HT-29 (cell line): ENCODE measurements around the gene BATF3. TPM values are rescaled to one million over a fixed set of nuclear protein-coding genes. Genes with fewer than 3 reads are reported as not detected.

Experiments
- DNase-seq: peaks from one replicate; pipeline ENCODE4 v3.0.0-alpha.2; 2015; ENCODE audit warnings: low spot score
- total RNA-seq: library from RNA; depleted of rRNA; stranded (reverse); fragments of >200 nt; shearing (Covaris generic); gene quantifications from 2 replicates; pipeline ENCODE4 v1.2.3, GENCODE V29; 2014

The BATF3 gene
- total RNA-seq, 1 experiment from 2014 or later = 0.23 TPM

DNA sequence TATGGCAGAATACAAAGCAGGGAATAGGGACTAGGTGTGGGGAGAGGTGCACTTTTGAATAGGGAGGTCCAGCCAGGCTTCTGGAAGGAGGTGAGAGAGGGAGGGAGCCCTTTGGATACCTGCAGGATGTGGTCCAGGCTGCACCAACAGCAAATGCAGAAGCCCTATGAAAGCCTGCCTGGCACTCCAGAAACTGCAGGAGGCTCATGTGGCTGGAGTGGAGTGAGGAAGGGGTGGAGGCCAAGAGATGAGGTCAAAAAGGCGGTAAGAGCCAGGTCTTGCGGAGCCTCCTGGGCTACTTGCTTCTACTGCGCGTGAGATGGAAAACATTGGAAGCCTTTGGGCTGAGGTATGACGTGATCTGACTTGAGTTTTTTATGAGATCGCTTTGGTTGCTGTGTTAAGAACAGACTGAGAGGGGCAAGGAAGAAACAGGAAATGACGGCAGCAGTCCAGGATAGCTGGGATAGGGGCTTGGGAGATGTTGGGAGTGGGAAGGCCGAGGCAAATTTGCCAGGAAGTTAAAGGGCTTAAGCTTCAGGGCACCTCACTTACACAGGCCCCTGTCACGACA, 4.4 kb upstream of the BATF3 start:
- no peak for DNase-seq

DNA sequence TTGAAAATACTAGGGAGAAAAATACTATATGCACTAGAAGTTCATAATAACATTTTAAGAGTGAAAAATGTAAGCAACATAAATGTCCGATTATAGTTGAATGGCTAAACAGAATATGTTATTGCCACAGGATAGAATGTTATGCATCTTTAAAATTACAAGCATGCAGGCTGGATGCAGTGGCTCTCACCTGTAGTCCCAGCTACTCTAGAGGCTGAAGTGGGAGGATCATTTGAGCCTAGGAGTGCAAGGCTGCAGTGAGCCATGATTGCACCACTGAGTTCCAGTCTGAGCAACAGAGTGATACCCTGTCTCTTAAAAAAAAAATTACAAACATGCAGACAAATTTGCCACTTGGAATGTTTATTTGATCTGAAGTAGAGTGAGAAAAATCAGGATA, 3.0 kb upstream of the BATF3 start:
- no peak for DNase-seq

DNA sequence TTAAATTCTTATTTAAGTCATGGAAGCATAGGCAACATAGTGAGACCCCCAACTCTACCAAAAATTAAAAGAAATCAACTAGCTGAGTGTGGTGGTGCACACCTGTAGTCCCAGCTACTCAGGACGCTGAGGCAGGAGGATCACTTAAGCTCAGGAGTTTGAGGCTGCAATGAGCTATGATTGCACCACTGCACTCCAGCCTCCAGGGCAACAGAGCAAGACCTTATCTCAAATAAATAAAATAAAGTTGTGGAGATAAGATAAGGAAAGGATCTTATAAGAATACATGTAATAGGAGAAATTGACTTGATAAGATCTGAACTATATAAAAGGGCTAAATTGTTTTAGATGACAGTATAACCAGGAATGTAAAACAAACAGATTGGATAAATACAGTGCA, 2.3 kb upstream of the BATF3 start:
- DNase-seq = no peak

DNA sequence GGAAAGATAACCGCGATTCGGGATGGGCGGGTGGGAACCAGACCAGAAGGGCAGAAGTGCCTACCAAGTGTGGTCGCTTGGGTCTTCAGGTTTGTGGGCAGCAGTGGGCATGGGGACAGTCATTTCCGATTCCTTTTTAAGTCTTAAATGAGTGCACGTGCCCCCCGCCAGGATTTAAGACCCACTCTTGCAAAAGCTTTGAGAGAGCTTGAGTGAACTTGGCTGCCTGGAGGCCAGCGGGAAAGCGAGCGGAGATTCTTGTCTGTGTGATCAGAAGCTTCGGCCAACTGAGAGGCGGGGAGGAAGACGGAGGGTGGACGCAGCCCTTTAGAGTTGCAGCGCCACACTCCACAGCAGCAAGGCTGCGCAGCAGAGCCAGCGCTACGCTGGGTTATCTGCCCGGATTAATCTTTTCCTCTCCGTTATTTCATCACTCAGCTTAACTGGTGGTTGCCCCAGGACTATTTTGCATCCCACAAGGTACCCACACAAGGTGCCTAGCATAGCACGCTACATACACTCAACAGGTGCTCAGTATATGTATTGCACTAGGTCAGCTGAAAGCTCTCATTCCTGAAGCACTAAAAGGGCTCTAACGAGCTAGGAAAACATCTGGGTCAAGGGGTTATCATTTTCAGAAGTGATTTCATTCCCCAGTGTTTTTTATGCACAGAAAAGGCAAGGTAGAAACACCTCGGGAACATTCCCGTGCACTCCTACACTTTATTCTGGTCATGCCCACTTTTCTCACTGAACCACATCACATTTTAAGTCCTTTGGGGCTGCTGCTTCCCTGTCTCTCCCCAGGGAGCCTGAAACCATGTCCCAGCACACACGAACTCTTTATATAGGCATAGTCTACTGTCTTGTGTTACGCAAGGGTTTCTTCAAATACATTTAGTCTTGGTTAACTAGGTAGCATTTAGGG, 1.5 kb upstream of the BATF3 start:
- no peak for DNase-seq

DNA sequence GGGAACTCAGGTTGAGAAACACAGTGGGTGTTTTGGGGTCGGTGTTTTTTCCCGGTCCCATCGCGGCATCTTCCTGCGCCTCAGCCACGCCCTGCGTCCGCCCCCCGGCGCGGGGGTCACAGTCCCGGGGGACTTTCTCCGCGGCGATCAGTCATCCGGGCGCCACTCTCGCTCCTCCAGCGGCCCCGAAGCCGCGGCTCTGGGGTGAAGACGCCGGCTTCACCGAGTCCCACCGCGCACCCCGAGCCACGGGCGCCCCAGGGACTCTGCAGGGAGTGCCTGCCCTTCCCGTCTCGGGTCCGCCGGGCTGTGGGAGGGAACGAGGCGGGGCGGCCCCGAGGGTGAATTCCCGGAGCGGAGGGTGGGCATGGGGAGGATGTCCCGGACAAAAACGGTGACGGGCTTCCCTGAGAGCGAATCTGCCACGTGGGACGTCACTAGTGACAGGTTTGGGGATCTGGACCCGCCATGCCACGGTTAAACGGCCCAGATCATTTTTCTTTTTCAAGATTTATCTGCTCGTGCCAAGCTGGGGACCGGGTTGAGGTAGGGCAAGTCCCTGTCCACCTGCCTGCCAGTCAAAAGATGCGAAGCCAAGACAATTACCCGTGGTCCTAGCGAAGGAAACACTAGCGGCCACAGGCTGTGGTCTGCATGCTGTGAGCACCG, 717 bp upstream of the BATF3 start:
- DNase-seq = no peak

DNA sequence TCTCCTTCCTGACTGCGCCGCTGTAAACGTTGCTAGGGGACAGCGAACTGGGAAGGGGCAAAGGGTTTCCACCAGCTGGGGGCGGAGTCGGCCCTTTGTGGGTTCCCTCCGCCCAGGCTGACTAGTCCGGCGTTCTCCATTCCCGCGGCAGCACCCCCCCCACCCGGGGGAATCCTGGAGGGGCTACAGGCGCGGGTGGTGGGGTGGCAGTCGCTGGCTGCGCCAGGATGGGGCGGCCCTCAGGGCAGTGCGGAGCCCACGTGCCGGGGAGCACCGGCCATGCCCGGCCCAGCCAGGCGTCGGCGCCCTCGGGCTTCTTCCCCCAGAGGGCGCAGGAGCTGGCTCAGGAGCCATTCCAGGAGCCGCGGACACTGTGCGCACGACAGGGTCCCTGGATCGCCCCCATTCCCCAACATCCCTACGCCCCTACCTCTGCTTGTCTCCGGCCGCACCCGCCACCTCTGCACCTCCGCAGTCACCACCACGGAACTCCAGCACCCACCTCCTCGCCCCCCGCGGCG, 476 bp downstream of the BATF3 start:
- peak; percentile 50 for DNase-seq

DNA sequence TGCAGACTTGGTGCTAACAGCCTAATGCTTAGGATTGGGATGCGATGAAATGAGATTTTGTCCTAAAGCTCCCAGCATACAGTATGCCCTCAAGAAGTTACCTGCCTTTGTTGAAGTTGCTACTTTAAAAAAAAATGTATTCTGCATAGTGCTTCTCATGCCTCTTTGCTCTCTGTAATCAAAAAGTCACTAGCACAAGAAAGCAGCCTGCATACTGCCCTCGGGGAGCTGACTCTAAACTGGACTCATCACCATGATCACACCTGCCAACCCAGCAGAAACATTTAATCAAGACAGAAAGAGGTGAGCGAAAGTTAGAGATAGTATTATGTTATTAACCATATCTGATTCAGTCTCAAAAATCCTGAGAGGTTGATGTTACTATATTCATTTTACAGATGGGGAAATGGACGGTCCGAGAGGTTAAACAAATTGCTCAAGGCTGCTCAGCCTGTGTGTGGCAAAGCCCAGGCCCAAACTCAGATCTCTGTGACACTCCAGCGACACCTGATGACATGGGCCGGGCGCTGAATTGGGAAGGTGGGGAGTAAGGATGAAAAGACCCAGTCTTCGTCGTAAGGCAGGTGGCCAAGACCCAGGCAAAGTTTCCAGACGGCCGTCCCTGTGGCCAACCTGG, 1.1 kb downstream of the BATF3 start:
- DNase-seq = no peak

DNA sequence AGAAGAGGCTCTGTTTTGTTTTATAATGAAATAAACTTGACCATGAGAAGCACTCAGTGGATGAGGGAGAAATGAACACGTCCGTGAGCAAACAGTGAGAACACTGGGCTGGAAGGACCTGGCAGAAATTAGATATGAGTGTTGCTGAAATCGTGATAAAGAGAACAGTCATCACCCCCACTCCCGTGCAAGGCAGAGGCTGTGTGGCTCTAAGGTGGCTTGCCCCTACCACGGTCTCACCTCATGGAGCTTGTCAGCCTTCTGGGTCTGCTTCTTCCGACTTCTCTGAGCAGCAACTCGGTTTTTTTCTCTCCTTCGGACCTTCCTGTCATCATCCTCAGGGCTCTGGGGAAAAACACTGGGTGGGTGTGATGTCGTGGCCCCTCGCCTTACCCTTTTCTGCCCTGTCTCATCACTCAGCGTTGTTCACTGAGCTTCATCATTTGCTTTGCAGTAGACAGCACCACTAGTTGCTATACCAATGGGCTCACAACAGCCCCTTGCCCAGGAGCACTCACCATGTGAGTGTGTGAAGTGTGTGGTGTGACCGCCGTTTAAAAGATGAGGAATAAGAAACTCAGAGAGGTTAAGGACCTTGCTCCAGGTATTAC, 2.8 kb downstream of the BATF3 start:
- no peak for DNase-seq

DNA sequence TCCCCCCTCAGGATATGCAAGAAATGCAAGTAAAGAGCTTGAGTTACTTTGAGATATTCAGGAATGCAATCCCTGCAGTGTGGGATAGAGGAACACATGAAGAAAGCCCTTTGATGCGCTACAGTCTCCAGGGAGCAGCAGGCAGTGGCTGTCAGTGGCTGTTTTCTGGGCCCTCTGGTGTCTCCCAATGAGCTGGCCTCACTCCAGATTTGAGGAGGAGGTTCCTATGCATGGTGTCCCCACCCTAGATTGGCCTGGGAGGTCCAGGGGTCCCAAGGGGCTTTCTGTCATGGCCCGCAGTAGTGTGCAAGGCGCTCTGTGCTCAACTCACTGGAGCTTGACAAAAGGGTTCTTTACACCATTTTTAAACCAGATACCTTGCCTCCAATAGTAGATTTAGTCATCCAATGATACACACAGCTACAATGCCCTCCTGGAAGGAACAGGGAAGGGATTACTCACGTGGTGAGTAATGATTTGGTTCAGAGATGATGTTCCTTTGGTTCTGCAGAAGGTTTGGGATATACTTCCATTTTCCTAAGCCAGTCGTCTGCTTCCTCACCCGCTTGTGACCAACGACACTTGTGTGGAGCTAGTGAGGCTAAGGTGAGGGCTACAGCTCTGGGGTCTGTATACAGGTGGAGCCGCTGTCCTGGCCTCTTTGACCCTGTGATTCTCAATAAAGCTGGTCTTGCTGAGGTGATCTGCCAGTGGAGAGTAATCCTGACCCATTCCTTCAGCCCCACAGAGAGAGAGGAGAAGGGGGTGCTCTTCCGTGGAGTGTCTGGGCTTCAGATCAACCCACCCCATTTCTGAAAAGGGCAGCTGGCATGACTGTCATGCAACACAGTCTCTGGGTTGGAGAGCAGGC, 6.6 kb downstream of the BATF3 start:
- no peak for DNase-seq

DNA sequence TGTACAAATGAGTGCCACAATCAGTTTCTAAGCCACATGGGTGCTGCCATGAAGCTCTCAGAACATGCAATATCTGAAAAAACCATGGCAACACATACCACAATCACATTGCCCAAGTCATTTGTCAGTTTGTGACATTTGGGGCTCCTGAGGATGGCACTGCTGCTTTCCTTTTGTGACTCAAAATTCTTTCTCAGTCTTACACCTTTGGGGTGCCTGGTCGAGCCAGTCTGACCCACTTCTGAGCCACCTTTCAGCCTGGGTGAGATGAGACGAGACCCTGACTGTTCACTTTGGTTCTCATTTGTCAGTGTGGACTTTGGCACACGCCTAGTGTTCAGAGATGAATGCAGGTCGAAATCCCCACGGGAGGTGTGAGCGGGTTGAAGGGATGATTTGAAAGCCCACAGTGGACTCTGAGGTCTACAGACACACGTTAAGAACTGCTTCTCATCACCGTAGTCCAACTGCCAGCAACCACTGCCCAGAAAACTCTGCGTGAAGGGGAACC, 8.0 kb downstream of the BATF3 start:
- no peak for DNase-seq

DNA sequence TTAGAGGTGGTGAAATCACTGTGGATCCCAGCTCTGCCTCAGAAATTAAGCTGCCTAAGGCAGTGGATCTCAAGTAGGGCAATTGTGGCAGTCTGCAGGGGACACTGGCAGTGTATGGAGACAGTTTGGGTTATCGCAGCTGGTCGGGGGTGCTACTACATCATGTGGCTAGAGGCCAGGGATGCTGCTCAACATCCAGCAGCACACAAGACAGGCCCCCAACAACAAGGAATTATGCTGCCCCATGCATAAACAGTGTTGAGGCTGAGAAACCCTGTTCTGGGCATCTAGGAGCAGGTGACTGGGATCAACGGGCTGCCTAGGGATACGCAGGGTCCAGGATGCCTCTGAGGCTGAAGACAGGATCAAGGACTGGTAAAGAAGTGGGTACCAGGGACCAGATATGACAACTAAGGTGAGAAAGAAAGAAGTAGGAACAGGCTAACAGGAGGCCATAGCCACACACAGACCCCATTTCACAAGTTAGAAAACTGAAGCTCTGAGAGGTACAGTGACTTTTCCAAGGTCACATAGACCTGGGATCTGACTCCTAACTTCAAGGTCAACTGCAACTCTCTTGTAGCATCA, 8.7 kb downstream of the BATF3 start:
- DNase-seq = no peak

DNA sequence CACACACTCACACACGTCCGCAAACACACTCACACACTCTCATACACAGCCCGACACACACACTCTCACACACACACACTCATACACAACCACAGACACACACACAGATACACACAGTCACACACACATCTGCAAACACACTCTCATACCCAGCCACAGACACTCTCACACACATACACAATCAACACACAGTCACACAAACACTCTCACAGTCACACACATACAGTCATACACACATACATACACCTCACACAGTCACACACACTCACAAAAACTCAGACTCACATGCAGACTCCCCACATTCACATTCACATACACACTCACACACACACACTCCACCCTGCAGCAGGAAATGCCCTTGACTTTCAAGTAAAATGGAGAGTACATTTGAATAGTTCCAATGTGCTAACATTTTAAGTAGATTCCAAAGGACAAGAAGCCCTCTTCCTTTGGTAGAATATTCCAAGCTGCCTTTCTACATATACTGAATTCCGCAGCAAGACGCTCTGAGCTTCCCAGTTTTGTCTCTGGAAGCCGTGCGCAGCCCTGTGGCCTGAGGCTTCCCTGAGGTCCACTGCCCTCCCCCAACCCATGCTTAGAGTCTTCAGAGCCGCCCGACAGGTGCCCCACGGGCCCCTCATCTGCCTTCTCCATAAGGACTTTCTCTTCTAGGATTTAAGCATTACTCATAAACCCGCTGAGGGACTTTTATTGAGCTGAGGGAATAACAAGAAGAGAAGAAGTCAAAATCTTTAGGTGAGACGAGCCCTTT, 9.7 kb downstream of the BATF3 start:
- DNase-seq = no peak

DNA sequence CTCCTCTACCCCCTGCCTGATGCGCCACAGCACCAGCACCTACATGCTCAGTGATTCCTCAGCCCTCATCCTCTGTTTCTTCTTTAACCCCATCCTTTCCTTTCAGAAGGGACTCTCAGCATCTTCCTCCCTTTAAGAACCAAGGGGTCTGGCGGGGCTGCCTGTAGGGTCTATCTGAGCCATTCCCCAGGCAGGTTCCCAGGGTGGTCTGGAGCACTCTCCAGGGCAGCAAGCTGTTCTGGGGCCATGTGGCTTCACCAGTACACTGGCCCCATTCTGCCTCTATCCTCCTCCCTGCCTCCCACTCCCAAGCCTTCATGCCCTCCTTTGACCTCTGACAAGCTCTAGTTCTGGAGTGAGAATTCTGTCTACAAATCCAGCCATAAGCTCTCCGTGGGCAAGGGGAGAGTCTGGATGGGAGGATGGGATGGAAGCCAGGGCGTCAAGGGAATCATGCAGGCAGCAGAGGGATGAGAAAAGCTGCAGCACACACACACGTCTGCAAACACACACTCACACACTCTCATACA, 10.4 kb downstream of the BATF3 start:
- no peak for DNase-seq

DNA sequence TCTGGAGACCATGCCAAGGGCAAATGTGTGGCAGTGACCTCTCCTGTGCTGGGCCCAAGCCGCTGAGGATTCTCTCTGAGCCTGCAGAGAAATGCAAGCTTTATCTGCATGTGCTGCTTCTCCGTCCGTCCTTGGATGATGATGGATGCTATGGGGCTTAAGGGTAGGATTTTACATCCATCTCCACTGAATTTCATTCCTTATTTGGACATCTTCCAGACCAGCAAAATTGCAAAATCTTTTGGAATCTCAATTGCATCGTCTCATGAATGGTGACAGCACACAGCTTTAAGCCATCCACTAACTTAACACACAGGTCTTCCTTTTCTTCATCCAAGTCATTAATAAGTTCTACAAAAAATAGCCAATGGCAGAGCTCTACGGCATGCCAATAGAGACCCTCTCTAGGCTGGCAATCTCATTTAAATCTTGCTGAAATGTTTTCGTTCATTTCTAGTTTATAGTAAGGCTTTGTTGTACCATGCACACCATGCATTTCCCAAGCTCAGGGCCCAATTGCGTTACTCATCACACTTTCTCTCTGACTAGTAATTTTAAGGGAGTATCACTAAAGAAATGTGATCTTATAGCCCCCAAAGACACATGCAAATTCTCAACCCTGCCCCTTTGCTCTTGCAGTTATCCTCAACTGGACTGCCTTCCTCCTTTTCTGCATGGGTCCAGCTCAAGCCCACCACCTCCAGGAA, 11.1 kb downstream of the BATF3 start:
- no peak for DNase-seq

DNA sequence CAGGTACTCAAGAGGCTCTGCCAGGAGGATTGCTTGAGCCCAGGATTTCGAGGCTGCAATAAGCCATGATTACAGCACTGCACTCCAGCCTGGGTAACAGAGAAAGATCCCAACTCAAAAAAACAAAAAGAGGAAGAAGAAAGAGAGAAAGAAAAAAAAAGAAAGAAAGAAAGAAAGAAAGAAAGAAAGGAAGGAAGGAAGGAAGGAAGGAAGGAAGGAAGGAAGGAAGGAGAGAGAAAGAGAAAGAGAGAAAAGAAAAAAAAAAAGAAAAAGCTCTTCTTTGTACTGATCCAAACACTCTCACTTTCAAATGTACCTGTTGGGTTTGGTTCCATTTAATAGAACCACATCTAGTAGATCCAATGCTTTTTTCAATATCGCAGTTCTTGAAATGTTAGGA, 11.8 kb downstream of the BATF3 start:
- DNase-seq = no peak

DNA sequence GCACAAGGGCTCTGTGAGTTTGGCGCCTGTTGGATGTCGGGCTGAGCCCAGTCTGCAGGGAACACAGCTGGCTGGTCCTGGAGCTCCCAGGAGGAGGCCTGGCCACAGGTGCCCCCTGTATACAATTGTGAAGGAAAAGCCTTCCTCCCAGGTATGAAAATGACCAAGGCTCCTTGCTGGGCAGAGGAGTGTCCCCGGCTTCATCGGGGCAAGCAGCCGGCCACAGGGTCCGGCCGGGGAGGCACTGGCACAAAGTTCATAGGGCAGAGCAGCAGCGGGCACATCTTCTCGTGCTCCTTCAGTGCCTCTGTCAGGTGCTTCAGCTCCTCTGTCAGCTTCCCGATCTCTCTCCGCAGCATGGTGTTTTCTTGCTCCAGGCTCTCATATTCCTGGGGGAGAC, 13.0 kb downstream of the BATF3 start:
- DNase-seq = no peak

DNA sequence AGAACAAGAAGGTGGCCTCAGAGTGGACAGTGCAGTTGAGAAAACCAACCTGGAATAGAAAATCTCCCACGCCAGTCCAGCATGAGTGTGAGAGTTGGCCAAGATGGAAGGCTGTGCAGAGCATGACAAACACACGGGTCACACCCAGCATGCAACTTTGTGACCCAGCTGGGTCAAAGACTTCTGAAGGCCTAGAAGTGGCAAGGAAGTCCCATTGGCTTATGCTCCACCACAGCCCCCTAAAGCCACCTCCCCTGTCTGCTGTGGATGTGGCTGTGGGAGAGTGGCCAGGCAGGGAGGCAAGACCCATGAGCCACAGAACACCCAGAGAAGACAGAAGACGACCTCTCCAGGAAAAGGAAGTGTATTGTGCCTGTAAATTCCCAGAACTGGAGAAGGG, 13.6 kb downstream of the BATF3 start:
- no peak for DNase-seq

DNA sequence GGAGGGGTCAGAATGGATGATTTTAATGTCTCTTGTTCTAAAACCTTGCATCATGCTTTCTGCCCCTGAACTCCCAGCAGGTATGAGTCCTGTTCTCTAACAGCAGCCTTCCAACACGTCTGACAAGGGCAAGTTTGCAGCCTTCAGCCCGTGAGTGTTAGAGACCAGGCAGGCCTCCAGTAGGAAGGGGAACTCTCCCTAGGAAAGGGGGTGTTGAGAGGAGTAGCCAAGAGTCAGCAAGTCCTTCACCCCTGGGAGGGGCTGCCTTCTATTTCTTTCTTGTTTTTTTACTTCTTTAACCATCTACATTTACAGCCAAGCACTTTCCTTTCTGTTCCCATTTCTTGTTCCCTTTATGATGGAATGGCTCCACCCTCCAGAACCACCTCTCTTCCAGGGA, 14.2 kb downstream of the BATF3 start:
- no peak for DNase-seq
